Measurements from ENCODE around the gene TRIM59.
"Not testable (repeated sequence)": the region's sequence is repeated elsewhere in the genome, so short reads cannot be mapped to it uniquely, and the experiment has no call there.

Gene TRIM59

DNA sequence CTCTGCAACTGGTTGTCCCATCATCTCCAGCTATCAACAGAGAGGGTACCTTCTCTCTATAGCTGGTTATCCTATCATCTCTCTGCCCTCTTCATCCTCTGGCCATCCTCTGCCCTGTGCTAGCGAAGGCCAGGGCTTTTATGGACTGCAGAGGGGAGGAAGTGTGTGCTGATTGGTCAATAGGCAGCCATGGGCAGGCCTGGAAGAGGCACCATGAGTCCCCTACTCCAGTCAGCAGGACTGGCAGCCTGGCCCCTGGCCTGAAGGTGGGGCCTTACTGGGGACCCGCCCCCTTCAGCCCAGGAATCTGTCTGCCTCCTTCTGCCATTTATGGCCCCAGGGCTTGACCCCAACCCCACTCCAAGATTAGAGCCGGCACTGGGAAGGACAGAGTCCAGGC lies 10.4 kb upstream of the TRIM59 start:
- in situ Hi-C loops (cut with MboI; ENCODE audit: low pct_unique_long_range_greater_than_20kb, low sequenced_read_pairs) = no loop called here
- no peak for DNase-seq

DNA sequence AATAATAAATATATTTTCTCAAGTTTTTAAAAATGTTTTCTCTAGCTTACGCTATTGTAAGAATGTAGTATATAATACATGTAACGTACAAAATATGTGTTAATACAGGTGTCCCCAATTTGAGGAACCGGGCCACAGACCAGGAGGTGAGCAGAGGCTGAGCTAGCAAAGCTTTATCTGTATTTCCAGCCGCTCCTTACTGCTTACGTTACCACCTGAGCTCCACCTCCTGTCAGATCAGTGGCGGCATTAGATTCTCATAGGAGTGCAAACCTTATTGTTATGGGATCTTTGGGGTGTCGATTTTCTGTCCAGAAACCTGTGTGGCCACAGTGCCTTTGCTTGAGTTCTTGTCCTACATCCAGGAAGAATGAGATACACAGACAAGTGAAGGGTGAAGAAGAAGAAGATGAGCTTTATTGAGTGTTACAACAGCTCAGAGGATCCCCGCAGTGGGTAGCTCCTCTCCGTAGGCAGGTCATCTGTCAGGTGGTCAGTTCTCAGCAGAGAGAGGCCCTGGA lies 9.9 kb upstream of the TRIM59 start:
- no peak for DNase-seq
- in situ Hi-C loops (cut with MboI; ENCODE audit: low pct_unique_long_range_greater_than_20kb, low sequenced_read_pairs) = no loop called here

- DNase-seq = no peak
- in situ Hi-C loops (cut with MboI; ENCODE audit: low pct_unique_long_range_greater_than_20kb, low sequenced_read_pairs) = no loop called here
Observed at GRCh38 chr3:160458151-160458550, 8.6 kb upstream of the TRIM59 start.

- in situ Hi-C loops (cut with MboI; ENCODE audit: low pct_unique_long_range_greater_than_20kb, low sequenced_read_pairs) = no loop called here
- DNase-seq = no peak
Observed at GRCh38 chr3:160455846-160456245, 6.3 kb upstream of the TRIM59 start.

GRCh38 chr3:160454995-160455394 lies 5.4 kb upstream of the TRIM59 start:
- in situ Hi-C loops (cut with MboI; ENCODE audit: low pct_unique_long_range_greater_than_20kb, low sequenced_read_pairs) = no loop called here
- no peak for DNase-seq

DNA sequence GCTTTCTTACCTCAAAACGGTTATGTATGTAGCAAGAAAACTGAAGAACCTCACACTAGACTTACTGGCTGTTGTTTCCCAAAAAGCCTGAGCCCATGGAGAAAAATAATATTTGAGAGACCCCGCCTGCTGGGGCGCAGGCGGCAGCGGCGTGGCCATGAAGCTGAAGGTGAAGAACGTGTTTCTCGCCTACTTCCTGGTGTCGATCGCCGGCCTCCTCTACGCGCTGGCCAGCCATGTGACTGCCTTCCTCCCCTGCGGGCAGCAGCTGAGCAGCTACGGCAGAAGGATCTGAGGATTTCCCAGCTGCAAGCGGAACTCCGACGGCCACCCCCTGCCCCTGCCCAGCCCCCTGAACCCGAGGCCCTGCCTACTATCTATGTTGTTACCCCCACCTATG lies 2.7 kb upstream of the TRIM59 start:
- DNase-seq; in situ Hi-C loops (cut with MboI; ENCODE audit: low pct_unique_long_range_greater_than_20kb, low sequenced_read_pairs): not testable (repeated sequence)

GRCh38 chr3:160451602-160452001 lies 2.0 kb upstream of the TRIM59 start:
- DNase-seq = no peak
- in situ Hi-C loops (cut with MboI; ENCODE audit: low pct_unique_long_range_greater_than_20kb, low sequenced_read_pairs) = no loop called here

DNA sequence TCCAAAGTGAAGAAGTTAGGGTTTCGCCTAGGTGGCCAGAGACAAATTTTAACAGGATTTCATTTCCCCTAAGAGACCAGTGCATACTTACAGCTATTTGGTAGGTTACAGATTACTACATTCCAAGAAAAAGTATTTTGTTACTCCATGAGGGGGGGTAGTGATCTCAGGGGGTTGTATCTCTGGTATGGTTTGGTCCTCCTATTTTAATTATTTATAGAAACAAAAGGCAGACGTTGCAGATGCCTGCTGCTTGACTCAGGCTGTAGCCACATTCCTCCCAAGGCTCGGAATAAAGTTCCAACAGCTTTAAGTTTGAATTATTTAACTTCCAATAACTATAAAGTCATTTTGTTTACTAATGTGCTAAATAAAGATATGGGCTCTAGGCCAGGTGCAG lies 1.3 kb upstream of the TRIM59 start:
- DNase-seq = no peak
- in situ Hi-C loops (cut with MboI; ENCODE audit: low pct_unique_long_range_greater_than_20kb, low sequenced_read_pairs) = no loop called here

- in situ Hi-C loops (cut with MboI; ENCODE audit: low pct_unique_long_range_greater_than_20kb, low sequenced_read_pairs) = no loop called here
- DNase-seq = no peak
Observed at GRCh38 chr3:160448845-160449635, 546 bp downstream of the TRIM59 start.

DNA sequence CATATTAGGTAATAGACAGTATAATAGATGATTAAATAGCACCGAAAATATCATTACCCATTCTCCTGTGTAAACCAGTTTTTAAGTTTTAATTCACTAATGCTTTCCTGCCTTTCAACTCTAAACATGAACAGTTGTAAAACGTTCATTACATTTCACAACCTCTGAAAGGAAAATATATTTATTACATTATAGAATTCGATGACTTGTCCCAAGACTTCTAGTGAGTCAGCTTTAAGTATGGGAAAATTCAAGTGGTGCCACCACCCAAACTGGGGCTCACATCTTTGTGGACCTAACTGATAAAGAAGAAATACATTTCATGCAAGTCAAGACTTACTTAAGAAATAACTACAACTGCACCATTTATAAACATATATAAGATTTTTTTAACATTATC lies 2.0 kb downstream of the TRIM59 start:
- DNase-seq = no peak

GRCh38 chr3:160446522-160447056 lies 3.0 kb downstream of the TRIM59 start:
- no peak for DNase-seq
- in situ Hi-C loops (cut with MboI; ENCODE audit: low pct_unique_long_range_greater_than_20kb, low sequenced_read_pairs) = no loop called here

More for the DNA sequence above, 2.0 kb downstream of the TRIM59 start:
- in situ Hi-C loops (cut with MboI; ENCODE audit: low pct_unique_long_range_greater_than_20kb, low sequenced_read_pairs) = no loop called here

DNA sequence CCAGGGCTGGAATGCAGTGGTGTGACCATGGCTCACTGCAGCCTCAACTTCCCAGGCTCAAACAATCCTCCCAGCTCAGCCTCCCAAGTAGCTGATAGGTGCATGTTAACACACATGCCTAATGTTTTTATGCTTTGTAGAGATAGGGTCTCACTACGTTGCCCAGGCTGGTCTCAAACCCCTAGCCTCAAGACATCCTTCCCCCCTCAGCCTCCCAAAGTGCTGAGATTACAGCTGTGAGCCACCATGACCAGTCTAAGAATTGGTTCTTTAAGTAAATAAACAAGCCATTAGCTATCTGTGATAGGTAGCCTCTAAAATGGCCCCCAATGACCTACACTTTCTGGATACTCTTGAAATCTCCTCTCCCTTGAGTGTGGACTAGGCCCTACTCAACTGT lies 3.7 kb downstream of the TRIM59 start:
- DNase-seq = no peak
- in situ Hi-C loops (cut with MboI; ENCODE audit: low pct_unique_long_range_greater_than_20kb, low sequenced_read_pairs) = no loop called here

DNA sequence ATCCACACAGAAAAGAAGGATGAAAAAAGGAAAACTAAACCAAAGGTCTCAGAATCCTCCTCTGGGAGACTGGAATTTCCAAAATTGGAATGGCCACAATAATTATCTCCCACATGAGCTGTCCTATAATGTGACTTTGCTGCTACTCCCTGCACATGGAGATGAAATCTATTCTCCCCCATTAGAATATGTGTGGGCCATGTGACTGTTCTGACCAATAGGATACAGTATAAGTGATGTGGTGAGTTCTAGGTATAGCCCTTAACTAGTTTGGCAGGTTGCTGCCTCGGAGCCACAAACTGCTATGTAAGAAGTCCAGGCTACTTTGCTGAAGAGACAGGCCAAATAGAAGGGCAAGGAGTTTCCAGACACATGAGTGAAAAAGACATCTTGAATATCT lies 5.2 kb downstream of the TRIM59 start:
- in situ Hi-C loops (cut with MboI; ENCODE audit: low pct_unique_long_range_greater_than_20kb, low sequenced_read_pairs) = no loop called here
- no peak for DNase-seq

DNA sequence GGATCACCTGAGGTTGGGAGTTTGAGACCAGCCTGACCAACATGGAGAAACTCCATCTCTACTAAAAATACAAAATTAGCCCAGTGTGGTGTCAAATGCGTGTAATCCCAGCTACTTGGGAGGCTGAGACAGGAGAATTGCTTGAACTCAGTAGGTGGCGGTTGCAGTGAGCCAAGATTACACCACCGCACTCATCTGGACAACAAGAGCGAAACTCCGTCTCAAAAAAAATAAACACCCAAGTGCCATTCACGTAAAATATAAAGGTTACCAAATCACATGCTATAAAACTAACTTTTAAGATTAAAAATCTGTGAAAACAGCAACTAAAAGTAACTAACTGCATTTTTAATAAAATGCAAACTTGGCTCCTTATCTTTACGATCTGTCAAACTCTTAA lies 8.9 kb downstream of the TRIM59 start:
- no peak for DNase-seq
- in situ Hi-C loops (cut with MboI; ENCODE audit: low pct_unique_long_range_greater_than_20kb, low sequenced_read_pairs) = no loop called here

GRCh38 chr3:160437083-160437455 lies 12.5 kb downstream of the TRIM59 start:
- in situ Hi-C loops (cut with MboI; ENCODE audit: low pct_unique_long_range_greater_than_20kb, low sequenced_read_pairs) = no loop called here
- DNase-seq = no peak

GRCh38 chr3:160435747-160436146 lies 13.8 kb downstream of the TRIM59 start:
- no peak for DNase-seq
- in situ Hi-C loops (cut with MboI; ENCODE audit: low pct_unique_long_range_greater_than_20kb, low sequenced_read_pairs) = no loop called here

GRCh38 chr3:160435095-160435494 lies 14.5 kb downstream of the TRIM59 start:
- no peak for DNase-seq
- in situ Hi-C loops (cut with MboI; ENCODE audit: low pct_unique_long_range_greater_than_20kb, low sequenced_read_pairs) = no loop called here

- in situ Hi-C loops (cut with MboI; ENCODE audit: low pct_unique_long_range_greater_than_20kb, low sequenced_read_pairs) = no loop called here
- no peak for DNase-seq
Observed at GRCh38 chr3:160434071-160434470, 15.5 kb downstream of the TRIM59 start.

- in situ Hi-C loops (cut with MboI; ENCODE audit: low pct_unique_long_range_greater_than_20kb, low sequenced_read_pairs) = no loop called here
Observed at GRCh38 chr3:160427832-160428424, 21.7 kb downstream of the TRIM59 start.

GRCh38 chr3:160417311-160417710 lies 32.3 kb downstream of the TRIM59 start:
- no peak for DNase-seq
- in situ Hi-C loops (cut with MboI; ENCODE audit: low pct_unique_long_range_greater_than_20kb, low sequenced_read_pairs) = no loop called here

More at GRCh38 chr3:160427832-160428424, 21.7 kb downstream of the TRIM59 start:
- no peak for DNase-seq

Measured in KBM-7 (cell line).